Thyroid gland (tissue), 4 donors: ENCODE data around the gene SPG21.

Experiments used
- POLR2A ChIP-seq, 2 donors: fragments of 450-650 bp; IDR thresholded peaks; one replicate each; pipeline ENCODE4 v1.6.1; 2017; ENCODE audit warnings: antibody characterized with exemption in 2 of 2, mild to moderate bottlenecking in 2 of 2, moderate library complexity in 1 of 2
- TF ChIP-seq, protein P1 (sequence below), 6 experiments: fragments of 200-600 bp in 3 of 6; fragments of 450-650 bp in 3 of 6; sonication (generic) in 3 of 6; IDR thresholded peaks; one replicate each; pipeline ENCODE4 v1.5.1; 2016 to 2019; ENCODE audit warnings: antibody characterized with exemption in 6 of 6, mild to moderate bottlenecking in 2 of 6, inconsistent platforms in 1 of 6, moderate library complexity in 1 of 6

GRCh38 chr15:64928626-64929220 is 61.0 kb downstream of the SPG21 start:
- no peak for TF ChIP-seq POLR2A (IDR thresholded peaks at IDR 0.05)
- TF ChIP-seq, protein P1, sequence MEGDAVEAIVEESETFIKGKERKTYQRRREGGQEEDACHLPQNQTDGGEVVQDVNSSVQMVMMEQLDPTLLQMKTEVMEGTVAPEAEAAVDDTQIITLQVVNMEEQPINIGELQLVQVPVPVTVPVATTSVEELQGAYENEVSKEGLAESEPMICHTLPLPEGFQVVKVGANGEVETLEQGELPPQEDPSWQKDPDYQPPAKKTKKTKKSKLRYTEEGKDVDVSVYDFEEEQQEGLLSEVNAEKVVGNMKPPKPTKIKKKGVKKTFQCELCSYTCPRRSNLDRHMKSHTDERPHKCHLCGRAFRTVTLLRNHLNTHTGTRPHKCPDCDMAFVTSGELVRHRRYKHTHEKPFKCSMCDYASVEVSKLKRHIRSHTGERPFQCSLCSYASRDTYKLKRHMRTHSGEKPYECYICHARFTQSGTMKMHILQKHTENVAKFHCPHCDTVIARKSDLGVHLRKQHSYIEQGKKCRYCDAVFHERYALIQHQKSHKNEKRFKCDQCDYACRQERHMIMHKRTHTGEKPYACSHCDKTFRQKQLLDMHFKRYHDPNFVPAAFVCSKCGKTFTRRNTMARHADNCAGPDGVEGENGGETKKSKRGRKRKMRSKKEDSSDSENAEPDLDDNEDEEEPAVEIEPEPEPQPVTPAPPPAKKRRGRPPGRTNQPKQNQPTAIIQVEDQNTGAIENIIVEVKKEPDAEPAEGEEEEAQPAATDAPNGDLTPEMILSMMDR (IDR thresholded peaks at IDR 0.05), result no peak
